Peyer's patch (tissue), 4 donors: ENCODE measurements around the gene SLC5A5. TPM values are rescaled to one million over a fixed set of nuclear protein-coding genes. Genes with fewer than 3 reads are reported as not detected.

Experiments
- DNase-seq, 3 donors: peaks; one replicate each; pipeline ENCODE4 v3.0.0-alpha.2; 2017 to 2019
- H3K27ac ChIP-seq, 4 donors: fragments of 200-600 bp; sonication (generic); one replicate each; pipeline ENCODE4 v1.5.1; 2016 to 2019
- H3K27me3 ChIP-seq, 2 donors: fragments of 200-600 bp; sonication (generic); one replicate each; pipeline ENCODE4 v1.5.1; 2019
- H3K36me3 ChIP-seq, 3 donors: fragments of 200-600 bp; sonication (generic); one replicate each; pipeline ENCODE4 v1.5.1; 2016 to 2019
- H3K4me1 ChIP-seq, 4 donors: fragments of 200-600 bp; sonication (generic); one replicate each; pipeline ENCODE4 v1.5.1; 2016 to 2019
- H3K4me3 ChIP-seq, 4 donors: fragments of 200-600 bp; sonication (generic); 1 replicate in 3 of 4; 2 replicates in 1 of 4; pipeline ENCODE4 v1.5.1; 2016 to 2019; ENCODE audit warnings: mild to moderate bottlenecking in 1 of 4
- H3K9me3 ChIP-seq, 4 donors: fragments of 200-600 bp; sonication (generic); one replicate each; pipeline ENCODE4 v1.5.1; 2016 to 2019; ENCODE audit warnings: mild to moderate bottlenecking in 1 of 4
- POLR2A ChIP-seq, 2 donors: fragments of 450-650 bp; IDR thresholded peaks; one replicate each; pipeline ENCODE4 v1.5.1; 2017; ENCODE audit warnings: antibody characterized with exemption in 2 of 2, mild to moderate bottlenecking in 2 of 2, moderate library complexity in 2 of 2
- total RNA-seq, 4 donors: library from RNA; depleted of rRNA; stranded (reverse); fragments of >200 nt; gene quantifications; one replicate each; pipeline ENCODE4 v1.1.0, GENCODE V29; 2016
- TF ChIP-seq, protein P1 (sequence below), 6 experiments: fragments of 450-650 bp in 4 of 6; fragments of 200-600 bp in 2 of 6; sonication (generic) in 1 of 6; IDR thresholded peaks; one replicate each; pipeline ENCODE4 v1.5.1; 2017 to 2019; ENCODE audit warnings: antibody characterized with exemption in 6 of 6, mild to moderate bottlenecking in 3 of 6, moderate library complexity in 1 of 6

SLC5A5 gene
- total RNA-seq, 4 donors from 2014 or later, result not detected

GRCh38 chr19:17831419-17831888 lies 40.3 kb upstream of the SLC5A5 start:
- Histone ChIP-seq H3K27ac (no peak overlapping the region), H3K4me1 (peaks cover 0 to 12% (median 0%) of the 10 kb centered on the region in 4 donors), H3K4me3 (peak overlapping the region in 2 of 4 donors; percentile 14 to 28), H3K27me3 (no peaks in the 10 kb centered on the region), H3K36me3 (no peaks in the 10 kb centered on the region), H3K9me3 (no peaks in the 10 kb centered on the region)
- TF ChIP-seq, protein P1, sequence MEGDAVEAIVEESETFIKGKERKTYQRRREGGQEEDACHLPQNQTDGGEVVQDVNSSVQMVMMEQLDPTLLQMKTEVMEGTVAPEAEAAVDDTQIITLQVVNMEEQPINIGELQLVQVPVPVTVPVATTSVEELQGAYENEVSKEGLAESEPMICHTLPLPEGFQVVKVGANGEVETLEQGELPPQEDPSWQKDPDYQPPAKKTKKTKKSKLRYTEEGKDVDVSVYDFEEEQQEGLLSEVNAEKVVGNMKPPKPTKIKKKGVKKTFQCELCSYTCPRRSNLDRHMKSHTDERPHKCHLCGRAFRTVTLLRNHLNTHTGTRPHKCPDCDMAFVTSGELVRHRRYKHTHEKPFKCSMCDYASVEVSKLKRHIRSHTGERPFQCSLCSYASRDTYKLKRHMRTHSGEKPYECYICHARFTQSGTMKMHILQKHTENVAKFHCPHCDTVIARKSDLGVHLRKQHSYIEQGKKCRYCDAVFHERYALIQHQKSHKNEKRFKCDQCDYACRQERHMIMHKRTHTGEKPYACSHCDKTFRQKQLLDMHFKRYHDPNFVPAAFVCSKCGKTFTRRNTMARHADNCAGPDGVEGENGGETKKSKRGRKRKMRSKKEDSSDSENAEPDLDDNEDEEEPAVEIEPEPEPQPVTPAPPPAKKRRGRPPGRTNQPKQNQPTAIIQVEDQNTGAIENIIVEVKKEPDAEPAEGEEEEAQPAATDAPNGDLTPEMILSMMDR (IDR thresholded peaks at IDR 0.05), result no peak
- TF ChIP-seq POLR2A (IDR thresholded peaks at IDR 0.05), result no peak
- no peak for DNase-seq

GRCh38 chr19:17832443-17833208 lies 39.1 kb upstream of the SLC5A5 start:
- H3K4me3 ChIP-seq, result no peak overlapping the region
- peaks cover 0 to 12% (median 0%) of the 10 kb centered on the region in 4 donors for H3K4me1 ChIP-seq
- TF ChIP-seq, protein P1 (IDR thresholded peaks at IDR 0.05), result no peak
- TF ChIP-seq POLR2A (IDR thresholded peaks at IDR 0.05), result no peak
- H3K36me3 ChIP-seq, result no peaks in the 10 kb centered on the region
- no peaks in the 10 kb centered on the region for H3K27me3 ChIP-seq
- no peak overlapping the region for H3K27ac ChIP-seq
- no peaks in the 10 kb centered on the region for H3K9me3 ChIP-seq
- no peak for DNase-seq

GRCh38 chr19:17834350-17835181 lies 37.2 kb upstream of the SLC5A5 start:
- no peak overlapping the region for H3K4me3 ChIP-seq
- no peak overlapping the region for H3K27ac ChIP-seq
- H3K9me3 ChIP-seq, result no peaks in the 10 kb centered on the region
- TF ChIP-seq, protein P1 (IDR thresholded peaks at IDR 0.05), result no peak
- TF ChIP-seq POLR2A (IDR thresholded peaks at IDR 0.05), result no peak
- no peak for DNase-seq
- no peaks in the 10 kb centered on the region for H3K27me3 ChIP-seq
- H3K4me1 ChIP-seq, result peaks cover 0 to 12% (median 0%) of the 10 kb centered on the region in 4 donors
- peaks cover 0 to 5% (median 0%) of the 10 kb centered on the region in 3 donors for H3K36me3 ChIP-seq

DNA sequence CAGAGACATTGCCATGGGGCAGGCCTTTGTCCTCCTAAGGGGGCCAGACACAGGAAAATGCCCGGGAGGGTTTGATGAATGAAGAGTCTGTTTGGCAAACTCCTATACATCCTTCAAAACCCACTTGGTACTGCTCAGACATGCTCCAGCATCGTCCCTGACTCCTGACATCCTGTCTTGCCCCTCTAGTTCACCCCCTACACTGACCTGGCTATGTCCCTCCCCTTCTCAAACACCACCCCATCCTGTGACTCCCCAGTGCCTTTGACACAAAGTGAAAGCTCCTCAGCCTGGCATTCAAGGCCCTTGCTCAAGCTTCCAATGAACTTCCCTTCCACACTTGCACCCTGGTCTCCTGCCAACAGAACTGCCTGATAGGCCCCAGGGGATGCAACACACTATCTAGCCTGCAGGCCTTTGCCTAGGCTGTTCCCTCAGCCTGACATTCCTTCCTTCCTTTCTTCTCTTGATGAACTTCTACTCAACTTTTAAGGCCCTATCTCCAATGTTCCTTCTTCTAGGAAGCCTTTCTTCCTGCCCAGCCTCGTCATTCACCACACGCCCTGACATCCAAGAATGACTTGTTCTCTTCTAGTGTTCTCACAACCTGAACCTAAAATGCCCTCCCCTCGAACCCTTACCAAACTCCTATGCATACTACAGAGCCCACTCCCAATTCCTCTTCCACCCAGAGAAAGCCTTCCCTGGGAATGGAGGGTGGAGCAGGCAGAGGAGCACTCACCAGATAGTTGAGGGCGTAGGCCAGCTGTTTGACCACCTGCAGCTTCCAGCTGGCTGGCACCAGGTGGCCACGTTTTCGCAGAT lies 36.4 kb upstream of the SLC5A5 start:
- Histone ChIP-seq H3K4me3 (no peak overlapping the region), H3K27ac (no peak overlapping the region), H3K9me3 (no peaks in the 10 kb centered on the region), H3K36me3 (peaks cover 0 to 5% (median 0%) of the 10 kb centered on the region in 3 donors), H3K27me3 (no peaks in the 10 kb centered on the region), H3K4me1 (peaks cover 0 to 7% (median 0%) of the 10 kb centered on the region in 4 donors)
- no peak for TF ChIP-seq POLR2A (IDR thresholded peaks at IDR 0.05)
- TF ChIP-seq, protein P1 (IDR thresholded peaks at IDR 0.05), result no peak
- DNase-seq, result no peak

DNA sequence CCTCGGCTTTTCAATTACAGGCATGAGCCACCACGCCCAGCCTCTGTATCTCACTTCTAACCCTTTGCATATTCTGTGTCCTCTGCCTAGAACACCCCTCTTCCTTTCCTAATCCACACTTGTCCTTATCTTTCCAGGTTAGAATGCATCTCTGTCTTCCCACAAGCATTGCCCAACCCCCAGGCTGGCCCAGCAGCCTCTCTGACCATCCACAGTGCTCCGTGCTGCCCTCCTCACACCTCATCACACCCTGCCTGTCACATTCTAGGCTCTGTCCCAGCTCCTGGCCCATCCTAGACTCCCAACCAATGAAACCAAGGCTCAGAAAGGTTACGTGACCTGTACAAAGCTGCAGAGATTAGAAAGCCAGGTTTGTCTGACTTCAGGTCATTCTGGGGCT lies 35.2 kb upstream of the SLC5A5 start:
- peaks cover 0 to 3% (median 0%) of the 10 kb centered on the region in 4 donors for H3K4me1 ChIP-seq
- H3K27ac ChIP-seq, result no peak overlapping the region
- no peak for DNase-seq
- H3K36me3 ChIP-seq, result peaks cover 0 to 5% (median 0%) of the 10 kb centered on the region in 3 donors
- TF ChIP-seq, protein P1 (IDR thresholded peaks at IDR 0.05), result no peak
- no peak for TF ChIP-seq POLR2A (IDR thresholded peaks at IDR 0.05)
- no peaks in the 10 kb centered on the region for H3K9me3 ChIP-seq
- no peak overlapping the region for H3K4me3 ChIP-seq
- H3K27me3 ChIP-seq, result no peaks in the 10 kb centered on the region
